Kidney epithelial cell (primary cell): ENCODE measurements around the gene KRT77. TPM values are rescaled to one million over a fixed set of nuclear protein-coding genes. Genes with fewer than 3 reads are reported as not detected.

ENCODE experiments used
- DNase-seq: peaks from one replicate; pipeline ENCODE4 v3.0.0-alpha.2; 2010; ENCODE audit warnings: low read depth
- H3K27me3 ChIP-seq: 2 replicates; pipeline ENCODE4 v1.6.0; 2011; ENCODE audit warnings: low read length; ENCODE audit not compliant: control insufficient read depth, insufficient read depth
- H3K36me3 ChIP-seq: 2 replicates; pipeline ENCODE4 v1.5.1; 2011; ENCODE audit warnings: low read length; ENCODE audit not compliant: control insufficient read depth, insufficient read depth
- H3K4me3 ChIP-seq: 2 replicates; pipeline ENCODE4 v1.5.1; 2011; ENCODE audit warnings: low read depth, mild to moderate bottlenecking, control low read depth, low read length
- total RNA-seq: library from RNA; depleted of rRNA; stranded (reverse); fragments of >200 nt; gene quantifications from 2 replicates; pipeline ENCODE4 v1.2.3, GENCODE V29; 2015
- TF ChIP-seq, protein P1 (sequence below): IDR thresholded peaks from 2 replicates; pipeline ENCODE4 v1.5.1; 2011; ENCODE audit warnings: mild to moderate bottlenecking, moderate library complexity, low read length, control low read depth, inconsistent platforms; ENCODE audit not compliant: insufficient read depth, poor library complexity, severe bottlenecking

Gene KRT77
- total RNA-seq, 1 donor from 2014 or later = not detected

DNA sequence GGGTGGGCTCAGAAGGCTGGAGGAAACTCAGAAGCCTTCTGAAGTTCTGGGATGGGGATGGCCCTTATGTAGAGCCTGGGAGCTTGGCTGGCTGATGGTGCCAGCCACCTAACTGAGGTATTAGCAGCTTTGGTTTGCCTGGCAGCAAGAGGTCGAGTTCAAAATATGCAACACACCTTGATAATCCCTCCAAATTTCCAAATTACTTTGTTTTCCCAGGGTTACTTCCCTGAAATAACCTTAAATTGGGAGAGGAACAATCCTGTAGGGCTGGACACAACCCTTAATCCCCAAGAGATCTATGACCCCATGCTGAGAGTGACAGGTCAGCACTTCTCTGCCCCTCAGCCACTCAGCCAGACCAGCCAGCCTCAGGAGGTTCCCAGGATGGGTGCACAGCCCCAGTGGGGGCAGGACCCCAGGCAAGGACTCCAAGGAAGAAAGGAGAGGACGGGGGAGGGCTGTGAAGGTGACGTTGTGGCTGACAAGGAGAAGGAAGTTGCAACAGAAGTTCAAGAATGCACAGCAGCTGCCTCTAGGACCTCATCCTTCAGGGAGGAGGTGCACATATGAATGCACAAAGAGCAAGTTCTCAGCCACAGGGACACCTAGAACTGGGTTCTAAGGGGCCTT, 18.6 kb upstream of the KRT77 start:
- H3K4me3 ChIP-seq = no peak overlapping the region
- H3K27me3 ChIP-seq = peaks cover 3% of the 10 kb centered on the region
- H3K36me3 ChIP-seq = no peaks in the 10 kb centered on the region
- no peak for DNase-seq
- TF ChIP-seq, protein P1, sequence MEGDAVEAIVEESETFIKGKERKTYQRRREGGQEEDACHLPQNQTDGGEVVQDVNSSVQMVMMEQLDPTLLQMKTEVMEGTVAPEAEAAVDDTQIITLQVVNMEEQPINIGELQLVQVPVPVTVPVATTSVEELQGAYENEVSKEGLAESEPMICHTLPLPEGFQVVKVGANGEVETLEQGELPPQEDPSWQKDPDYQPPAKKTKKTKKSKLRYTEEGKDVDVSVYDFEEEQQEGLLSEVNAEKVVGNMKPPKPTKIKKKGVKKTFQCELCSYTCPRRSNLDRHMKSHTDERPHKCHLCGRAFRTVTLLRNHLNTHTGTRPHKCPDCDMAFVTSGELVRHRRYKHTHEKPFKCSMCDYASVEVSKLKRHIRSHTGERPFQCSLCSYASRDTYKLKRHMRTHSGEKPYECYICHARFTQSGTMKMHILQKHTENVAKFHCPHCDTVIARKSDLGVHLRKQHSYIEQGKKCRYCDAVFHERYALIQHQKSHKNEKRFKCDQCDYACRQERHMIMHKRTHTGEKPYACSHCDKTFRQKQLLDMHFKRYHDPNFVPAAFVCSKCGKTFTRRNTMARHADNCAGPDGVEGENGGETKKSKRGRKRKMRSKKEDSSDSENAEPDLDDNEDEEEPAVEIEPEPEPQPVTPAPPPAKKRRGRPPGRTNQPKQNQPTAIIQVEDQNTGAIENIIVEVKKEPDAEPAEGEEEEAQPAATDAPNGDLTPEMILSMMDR = no peak

DNA sequence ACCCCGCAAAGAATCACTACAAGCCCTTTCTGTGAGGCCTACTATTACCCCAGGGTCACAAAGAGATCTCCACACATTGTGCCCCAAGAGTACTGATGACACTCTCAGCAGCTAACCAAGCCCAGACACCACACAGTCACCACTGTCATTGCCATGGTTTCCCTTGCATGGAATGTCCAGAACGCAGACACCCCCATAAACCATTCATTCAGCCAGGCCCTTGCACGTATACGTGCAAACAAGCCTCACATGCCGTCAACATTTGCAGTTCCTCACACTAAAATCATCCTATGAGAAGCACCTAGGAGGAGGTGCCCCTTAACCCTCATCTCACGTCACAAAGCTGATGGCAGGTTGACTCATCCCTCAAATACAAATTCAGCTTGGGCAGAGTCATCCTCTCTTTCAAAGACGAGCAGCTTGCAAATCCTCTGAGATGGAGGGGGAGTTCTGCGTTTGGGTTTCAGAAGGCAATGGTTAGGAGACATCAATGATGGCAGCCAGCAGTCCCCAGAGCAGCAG, 17.1 kb upstream of the KRT77 start:
- no peak for DNase-seq
- TF ChIP-seq, protein P1 = no peak
- Histone ChIP-seq H3K4me3 (no peak overlapping the region), H3K27me3 (peaks cover 9% of the 10 kb centered on the region), H3K36me3 (no peaks in the 10 kb centered on the region)

DNA sequence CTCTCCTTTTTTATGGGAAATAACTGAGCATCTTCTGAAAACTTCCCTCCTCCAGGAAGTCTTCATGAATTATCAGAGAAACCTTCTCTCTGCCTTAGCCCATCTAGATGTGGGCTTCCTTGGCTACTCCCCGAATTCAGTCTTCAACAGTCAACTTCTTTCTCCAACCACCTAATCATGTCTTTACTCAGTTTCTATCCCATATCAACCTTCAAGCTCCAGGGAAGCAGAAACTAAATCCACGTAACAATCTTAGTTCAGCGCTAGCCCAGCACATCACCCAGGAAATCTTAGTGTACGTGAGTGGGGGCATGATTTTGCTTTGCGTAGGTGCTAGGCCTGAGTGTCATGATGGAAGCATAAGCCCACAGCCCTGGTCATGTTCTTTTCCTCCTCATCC, 12.7 kb upstream of the KRT77 start:
- TF ChIP-seq, protein P1 = no peak
- H3K27me3 ChIP-seq = peaks cover 36% of the 10 kb centered on the region

DNA sequence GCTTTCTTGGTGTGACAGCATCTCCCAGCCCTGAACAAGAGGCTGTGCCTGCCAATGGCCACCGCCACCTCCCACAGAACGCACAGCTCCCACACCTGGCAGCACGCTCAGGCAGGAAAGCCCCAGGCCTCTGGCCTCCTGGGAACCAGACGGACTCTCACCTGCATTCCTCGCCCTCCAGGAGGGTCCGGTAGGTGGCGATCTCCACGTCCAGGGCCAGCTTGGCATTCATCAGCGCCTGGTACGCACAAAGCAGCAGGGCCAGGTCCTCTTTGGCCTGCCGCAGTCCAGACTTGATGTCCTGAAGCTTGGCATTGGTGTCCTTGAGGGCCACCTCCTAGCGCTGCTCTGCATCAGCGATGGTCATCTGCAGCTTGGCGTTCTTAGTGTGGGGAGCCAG, 12.1 kb upstream of the KRT77 start:
- no peak for DNase-seq
- TF ChIP-seq, protein P1 = peak; percentile 26
- Histone ChIP-seq H3K36me3 (no peaks in the 10 kb centered on the region), H3K4me3 (no peak overlapping the region), H3K27me3 (peaks cover 36% of the 10 kb centered on the region)

More for the DNA sequence above, 12.7 kb upstream of the KRT77 start:
- Histone ChIP-seq H3K36me3 (no peaks in the 10 kb centered on the region), H3K4me3 (no peak overlapping the region)
- DNase-seq = no peak

DNA sequence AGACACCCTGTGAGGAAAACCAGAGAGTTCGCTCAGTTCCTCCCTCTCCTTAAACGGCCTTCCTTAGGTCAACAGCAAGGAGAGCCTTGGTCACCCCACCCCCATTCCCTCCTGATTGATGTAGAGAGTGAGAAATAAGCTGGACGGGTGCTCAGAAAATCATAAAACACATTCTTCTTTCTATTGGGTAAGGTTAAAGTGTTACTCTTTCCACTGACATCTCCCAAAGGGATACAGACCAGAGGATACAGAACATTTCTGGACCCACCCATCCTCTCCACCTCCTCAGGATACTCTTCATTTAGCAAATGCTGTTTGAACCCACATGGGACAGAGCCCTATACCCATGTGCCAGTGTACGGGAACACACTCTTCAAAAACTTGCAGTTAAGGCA, 11.6 kb upstream of the KRT77 start:
- TF ChIP-seq, protein P1 = no peak
- Histone ChIP-seq H3K4me3 (no peak overlapping the region), H3K36me3 (no peaks in the 10 kb centered on the region), H3K27me3 (peaks cover 38% of the 10 kb centered on the region)
- DNase-seq = no peak
